Renal cortical epithelial cell (primary cell): ENCODE results near the gene DNM3. TPM values are rescaled to one million over a fixed set of nuclear protein-coding genes. Genes with fewer than 3 reads are reported as not detected.
A peak's percentile ranks its signal among the peaks of the same experiment; 100 is the strongest.

ENCODE experiments used
- DNase-seq: peaks from one replicate; pipeline ENCODE4 v3.0.0-alpha.2; 2011; ENCODE audit warnings: low read depth
- total RNA-seq: library from RNA; depleted of rRNA; stranded (reverse); fragments of >200 nt; gene quantifications from 2 replicates; pipeline ENCODE4 v1.2.3, GENCODE V29; 2014

DNM3 gene
- total RNA-seq, 1 donor from 2014 or later, result 10.7 TPM

GRCh38 chr1:171869097-171869496 lies 27.8 kb downstream of the DNM3 start:
- peak; percentile 56 for DNase-seq

GRCh38 chr1:171871848-171872247 lies 30.6 kb downstream of the DNM3 start:
- no peak for DNase-seq

- no peak for DNase-seq
Observed at GRCh38 chr1:171872430-171872829, 31.1 kb downstream of the DNM3 start.

- no peak for DNase-seq
Observed at GRCh38 chr1:171873664-171874063, 32.4 kb downstream of the DNM3 start.

- DNase-seq, result peak; percentile 83
Observed at GRCh38 chr1:171877701-171878100, 36.4 kb downstream of the DNM3 start.

GRCh38 chr1:171879556-171879955 lies 38.3 kb downstream of the DNM3 start:
- no peak for DNase-seq

- DNase-seq, result no peak
Observed at GRCh38 chr1:171881442-171881841, 40.1 kb downstream of the DNM3 start.

GRCh38 chr1:171883849-171884248 lies 42.6 kb downstream of the DNM3 start:
- DNase-seq, result no peak

GRCh38 chr1:171884475-171884874 lies 43.2 kb downstream of the DNM3 start:
- DNase-seq, result no peak

GRCh38 chr1:171890131-171890530 lies 48.8 kb downstream of the DNM3 start:
- DNase-seq, result no peak

- DNase-seq, result no peak
Observed at GRCh38 chr1:171896936-171897703, 55.8 kb downstream of the DNM3 start.

- DNase-seq, result peak; percentile 23
Observed at GRCh38 chr1:171898941-171899340, 57.6 kb downstream of the DNM3 start.

- no peak for DNase-seq
Observed at GRCh38 chr1:171899838-171900237, 58.5 kb downstream of the DNM3 start.

- DNase-seq, result peak; percentile 63
Observed at GRCh38 chr1:171901245-171901644, 59.9 kb downstream of the DNM3 start.

GRCh38 chr1:171902527-171902926 lies 61.2 kb downstream of the DNM3 start:
- DNase-seq, result no peak

GRCh38 chr1:171904778-171905450 lies 63.6 kb downstream of the DNM3 start:
- DNase-seq, result no peak

GRCh38 chr1:171909711-171910110 lies 68.4 kb downstream of the DNM3 start:
- DNase-seq, result peak; percentile 77

GRCh38 chr1:171910786-171911185 lies 69.5 kb downstream of the DNM3 start:
- DNase-seq, result peak; percentile 33

GRCh38 chr1:171911506-171911905 lies 70.2 kb downstream of the DNM3 start:
- DNase-seq, result peak; percentile 29

- DNase-seq, result peak; percentile 93
Observed at GRCh38 chr1:171912509-171913175, 71.3 kb downstream of the DNM3 start.

- DNase-seq, result peak; percentile 91
Observed at GRCh38 chr1:171913385-171913784, 72.1 kb downstream of the DNM3 start.

- DNase-seq, result no peak
Observed at GRCh38 chr1:171916315-171916771, 75.0 kb downstream of the DNM3 start.

GRCh38 chr1:171917331-171917730 lies 76.0 kb downstream of the DNM3 start:
- no peak for DNase-seq
